HG02981 (cell line): ENCODE data around the gene HDAC11.
"Not testable (repeated sequence)": the region's sequence is repeated elsewhere in the genome, so short reads cannot be mapped to it uniquely, and the experiment has no call there.

Source experiments
- ATAC-seq: cut with Tn5 transposase; IDR thresholded peaks from one replicate; pipeline ENCODE4 v1.9.1; 2021; ENCODE audit warnings: mild to moderate bottlenecking, moderate library complexity; ENCODE audit not compliant: unreplicated experiment

Gene HDAC11

GRCh38 chr3:13521749-13522148 is 41.6 kb downstream of the HDAC11 start:
- ATAC-seq: not testable (repeated sequence)

GRCh38 chr3:13522236-13522635 is 42.1 kb downstream of the HDAC11 start:
- no peak for ATAC-seq

DNA sequence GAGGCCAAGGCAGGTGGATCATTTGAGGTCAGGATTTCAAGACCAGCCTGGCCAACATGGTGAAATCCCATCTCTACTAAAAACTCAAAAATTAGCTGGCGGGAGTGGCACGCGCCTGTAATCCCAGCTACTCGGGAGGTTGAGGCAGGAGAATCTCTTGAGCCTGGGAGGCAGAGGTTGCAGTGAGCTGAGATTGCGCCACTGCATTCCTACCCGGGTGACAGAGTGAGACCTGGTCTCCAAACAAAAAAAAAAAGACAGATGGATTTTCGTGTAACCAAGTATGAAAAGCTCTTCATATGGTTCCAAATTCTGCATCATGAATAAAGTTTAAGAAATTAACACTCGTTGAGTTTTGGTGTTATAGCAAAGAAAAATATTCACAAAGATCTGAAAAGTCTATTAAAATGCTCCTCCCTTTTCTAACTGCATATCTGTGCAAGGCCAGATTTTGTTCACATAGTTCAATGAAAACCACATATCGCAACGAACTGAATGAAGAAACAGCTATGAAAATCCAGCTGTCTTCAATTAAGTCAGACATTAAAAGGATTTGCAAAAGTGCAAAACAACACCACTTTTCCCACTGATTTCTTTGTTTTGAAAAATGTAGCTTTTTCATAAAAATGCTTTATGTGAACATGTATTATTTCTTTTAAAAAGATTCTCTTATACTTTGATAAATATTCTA is 45.0 kb downstream of the HDAC11 start:
- ATAC-seq: no peak

GRCh38 chr3:13525827-13526625 is 45.9 kb downstream of the HDAC11 start:
- ATAC-seq: no peak

- ATAC-seq: no peak
Measured at GRCh38 chr3:13526626-13526949, 46.5 kb downstream of the HDAC11 start.

DNA sequence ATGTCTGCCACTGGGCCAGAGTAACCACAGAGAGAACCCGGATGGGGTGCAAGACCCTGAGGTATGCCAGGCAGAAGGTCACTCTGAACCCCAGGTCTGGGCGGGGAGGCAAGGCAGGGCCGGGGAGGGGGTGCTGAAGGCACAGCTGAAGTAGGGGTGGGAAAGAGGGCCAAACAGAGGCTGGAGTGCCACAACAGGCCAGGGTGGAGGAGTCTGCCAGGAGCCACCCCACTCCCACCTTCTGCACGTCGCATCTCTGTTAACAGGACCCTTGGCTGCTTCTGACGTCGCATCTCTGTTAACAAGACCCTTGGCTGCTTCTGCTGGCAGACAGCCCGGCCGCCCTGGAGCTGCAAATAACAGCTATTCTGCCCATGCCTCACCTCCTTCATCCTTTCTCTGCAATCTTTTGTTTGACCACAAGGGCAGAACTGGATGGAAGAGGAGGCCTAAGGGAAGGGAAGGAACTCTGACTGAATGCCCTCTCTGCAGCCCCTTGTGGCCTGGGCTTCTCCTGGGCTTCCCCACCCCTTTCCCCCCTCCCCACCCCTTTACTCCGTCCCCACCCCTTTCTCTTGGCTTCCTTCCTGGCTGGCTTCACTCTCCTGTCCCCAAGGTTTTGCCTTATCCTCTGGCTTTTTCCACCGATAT is 48.2 kb downstream of the HDAC11 start:
- no peak for ATAC-seq

DNA sequence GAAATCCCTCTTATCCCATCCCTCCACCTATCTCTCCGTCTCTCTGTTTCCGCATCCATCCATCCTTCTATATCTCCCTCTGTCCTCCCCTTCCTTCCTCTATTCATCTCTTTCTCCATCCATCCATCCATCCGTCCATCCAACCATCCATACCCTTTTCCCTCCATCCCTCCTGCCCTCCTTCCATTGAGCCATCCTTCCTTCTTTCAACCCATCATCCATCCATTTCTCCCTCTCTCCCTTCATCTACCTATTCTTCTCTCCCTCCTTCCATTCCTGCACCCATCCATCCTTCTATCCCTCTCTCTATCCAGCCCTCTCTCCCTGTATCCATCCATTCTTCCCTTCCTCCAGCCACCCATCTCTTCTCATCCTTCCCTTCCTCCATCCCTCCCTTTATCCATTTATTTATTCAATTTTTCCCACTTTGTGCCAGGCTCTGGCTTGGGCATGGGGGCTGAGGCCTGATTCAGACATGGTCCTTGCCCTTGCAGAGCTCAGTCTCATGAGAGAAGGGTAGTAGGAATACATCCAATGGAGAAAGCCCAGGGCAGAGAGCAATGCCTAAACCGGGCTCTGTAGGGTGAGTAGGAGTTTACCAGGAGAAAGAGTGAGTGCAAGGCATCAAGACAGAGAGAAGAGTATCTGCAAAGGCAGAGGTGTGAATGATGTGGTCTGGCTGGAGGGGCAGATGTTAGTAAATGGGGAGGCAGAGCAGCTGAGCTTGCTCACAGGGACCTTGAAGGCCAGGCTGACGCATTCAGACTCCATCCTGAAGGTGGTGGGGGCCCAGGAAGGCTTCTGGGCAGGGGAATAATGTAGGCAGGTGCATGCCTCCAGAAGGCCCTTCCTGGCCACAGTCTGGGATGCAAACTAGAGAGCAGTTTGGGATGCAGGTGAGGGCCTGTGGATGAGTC is 49.3 kb downstream of the HDAC11 start:
- ATAC-seq: no peak

- no peak for ATAC-seq
Measured at GRCh38 chr3:13530241-13531009, 50.3 kb downstream of the HDAC11 start.

- ATAC-seq: no peak
Measured at GRCh38 chr3:13532085-13532484, 52.0 kb downstream of the HDAC11 start.

DNA sequence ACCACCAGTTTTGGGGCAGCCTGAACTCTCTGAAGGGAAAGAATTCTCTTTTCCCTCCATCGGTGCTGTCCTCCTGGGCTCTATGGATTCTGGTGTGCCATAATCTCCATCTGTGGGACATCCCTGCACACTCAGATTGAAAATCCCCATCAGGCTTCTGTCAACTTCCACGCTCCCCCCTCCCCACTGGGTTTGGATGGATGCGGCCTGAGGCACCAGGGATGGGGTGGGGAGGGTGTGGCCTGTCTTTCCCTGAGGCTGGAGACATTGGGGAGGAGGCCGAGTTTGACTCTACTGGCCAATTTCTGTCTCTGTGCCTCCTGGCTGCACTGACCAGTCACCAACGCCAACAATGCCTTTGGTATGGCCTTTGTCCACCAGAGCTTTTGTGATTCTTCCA is 52.5 kb downstream of the HDAC11 start:
- no peak for ATAC-seq

DNA sequence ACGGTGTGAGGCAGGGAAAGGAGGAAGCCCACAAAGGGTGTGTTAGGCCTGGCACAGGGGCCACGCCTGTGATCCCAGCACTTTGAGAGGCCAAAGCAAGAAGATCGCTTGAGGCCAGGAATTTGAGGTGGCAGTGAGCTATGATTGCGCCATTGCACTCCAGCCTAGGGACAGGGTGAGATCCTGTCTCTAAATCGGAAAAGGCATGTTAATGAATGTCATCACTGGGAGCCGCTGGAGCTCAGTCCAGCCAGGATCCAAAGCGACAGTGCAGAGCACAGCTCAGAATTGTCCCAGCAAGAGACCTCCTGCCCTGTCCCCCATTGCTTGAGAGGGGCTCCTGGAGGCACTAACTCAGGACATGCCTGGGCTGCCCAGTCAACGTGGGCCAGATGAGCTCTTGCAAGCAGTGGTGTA is 53.8 kb downstream of the HDAC11 start:
- no peak for ATAC-seq

DNA sequence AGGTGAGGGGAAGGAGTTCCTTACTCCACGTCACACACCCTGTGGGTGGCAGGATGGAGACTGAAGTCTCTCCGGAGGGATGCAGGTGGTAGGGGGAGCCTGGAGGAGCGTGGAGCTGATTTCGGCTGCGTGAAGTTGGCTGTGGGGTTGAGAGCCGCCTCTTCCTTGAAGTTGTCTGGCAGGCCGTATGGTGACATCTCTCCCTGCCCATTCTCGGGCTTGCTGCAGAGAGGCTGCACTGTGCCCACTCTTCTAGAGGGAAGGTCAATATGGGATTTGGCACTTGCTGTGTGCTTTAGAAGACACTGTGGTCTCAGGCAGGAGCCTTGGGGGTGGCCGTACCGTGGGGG is 55.4 kb downstream of the HDAC11 start:
- no peak for ATAC-seq

GRCh38 chr3:13535905-13536304 is 55.8 kb downstream of the HDAC11 start:
- ATAC-seq: no peak

GRCh38 chr3:13536432-13536831 is 56.3 kb downstream of the HDAC11 start:
- no peak for ATAC-seq

DNA sequence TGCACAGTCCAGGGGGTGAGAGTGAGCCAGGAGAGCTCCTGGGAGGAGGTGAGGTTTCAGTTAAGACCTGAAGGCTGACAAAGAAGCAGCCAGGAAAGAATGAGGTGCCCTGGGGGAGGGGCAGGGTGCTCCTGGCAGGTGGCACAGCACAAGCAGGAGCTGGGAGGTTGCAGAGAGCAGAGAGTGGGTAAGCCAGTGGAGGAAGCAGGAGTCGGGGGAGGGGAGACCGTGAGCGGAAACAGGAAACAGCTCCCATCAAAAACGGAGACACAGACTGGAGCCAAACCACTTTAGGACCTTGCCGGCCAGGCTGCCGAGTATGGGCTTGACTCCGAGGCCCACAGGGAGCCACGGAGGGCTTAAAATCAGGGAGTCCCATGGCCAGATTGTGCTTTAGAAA is 56.7 kb downstream of the HDAC11 start:
- ATAC-seq: no peak

GRCh38 chr3:13537244-13537908 is 57.3 kb downstream of the HDAC11 start:
- no peak for ATAC-seq

GRCh38 chr3:13537909-13538296 is 57.8 kb downstream of the HDAC11 start:
- ATAC-seq: no peak

GRCh38 chr3:13538520-13539291 is 58.6 kb downstream of the HDAC11 start:
- no peak for ATAC-seq

- ATAC-seq: no peak
Measured at GRCh38 chr3:13539292-13539638, 59.2 kb downstream of the HDAC11 start.
